ENCODE measurements around the gene AFG3L2. TPM values are rescaled to one million over a fixed set of nuclear protein-coding genes. Genes with fewer than 3 reads are reported as not detected.

The AFG3L2 gene
- total RNA-seq, 1 experiment from 2014 or later, result 66.7 TPM

DNA sequence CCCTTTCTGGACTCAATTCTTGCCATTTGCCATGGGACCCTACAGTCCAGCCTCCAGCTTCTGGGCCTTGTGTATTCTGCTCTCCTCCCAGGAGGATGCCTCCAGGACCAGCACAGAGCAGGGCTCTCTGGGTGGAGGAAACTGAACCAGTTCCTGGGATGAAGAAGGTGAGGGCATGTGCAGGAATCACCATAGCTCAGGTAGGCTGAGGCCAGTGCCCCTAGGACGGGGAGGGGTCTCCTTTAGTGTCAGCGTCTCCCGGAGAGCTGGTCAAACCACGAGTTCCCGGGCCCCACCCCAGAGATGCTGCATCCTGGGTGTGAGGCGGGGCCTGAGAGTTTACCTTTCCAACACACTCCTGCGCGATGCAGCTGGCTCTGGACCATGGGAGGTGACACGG lies 24.9 kb upstream of the AFG3L2 start:
- Histone ChIP-seq H3K27ac (ENCODE audit: low read depth, low read length) (no peak overlapping the region), H3K4me2 (ENCODE audit: low read length) (no peak overlapping the region), H3K9me3 (ENCODE audit: control insufficient read depth in 1 of 2, insufficient read depth in 1 of 2, low read depth in 1 of 2, low read length in 2 of 2) (no peaks in the 10 kb centered on the region), H3K4me3 (replicated peaks in 1 of 2; ENCODE audit: low read depth in 1 of 2, low read length in 2 of 2) (no peak overlapping the region), H3K9ac (ENCODE audit: low read length) (no peak overlapping the region), H3K27me3 (ENCODE audit: insufficient read depth, low read length) (peaks cover 17% of the 10 kb centered on the region; the same call in 1 of the 2 replicates), H2AFZ (ENCODE audit: low read depth, low read length, poor library complexity, severe bottlenecking) (no peak overlapping the region), H4K20me1 (ENCODE audit: insufficient read depth) (no peaks in the 10 kb centered on the region), H3K79me2 (ENCODE audit: insufficient read depth, low read length) (no peaks in the 10 kb centered on the region), H3K9me2 (ENCODE audit: insufficient read depth) (no peaks in the 10 kb centered on the region), H3K4me1 (ENCODE audit: control insufficient read depth in 1 of 2, insufficient read depth in 2 of 2, low read length in 2 of 2) (peaks cover 9 to 22% of the 10 kb centered on the region in 2 experiments), H3K36me3 (ENCODE audit: control insufficient read depth in 1 of 2, insufficient read depth in 2 of 2, low read length in 2 of 2) (no peaks in the 10 kb centered on the region)
- no peak for DNase-seq (ENCODE audit: low read depth, low spot score)
- TF ChIP-seq SP1 (IDR thresholded peaks at IDR 0.05; ENCODE audit: low read depth) (no peak), JUND (IDR thresholded peaks at IDR 0.05) (no peak), CEBPB (IDR thresholded peaks at IDR 0.05; ENCODE audit: low read depth) (no peak), ZFX (IDR thresholded peaks at IDR 0.05) (no peak), EZH2 (IDR thresholded peaks at IDR 0.05) (no peak), ZNF274 (IDR thresholded peaks at IDR 0.05; ENCODE audit: low read depth, low read length) (no peak), REST (IDR thresholded peaks at IDR 0.05; ENCODE audit: low read depth) (no peak), YY1 (IDR thresholded peaks at IDR 0.05; ENCODE audit: extremely low read depth, insufficient replicate concordance, low read depth, low read length) (no peak), EZH2phosphoT487 (IDR thresholded peaks at IDR 0.05; ENCODE audit: borderline replicate concordance) (no peak), ZBTB33 (IDR thresholded peaks at IDR 0.05; ENCODE audit: extremely low read depth, insufficient replicate concordance, low read length) (no peak), RAD21 (IDR thresholded peaks at IDR 0.05; ENCODE audit: low read depth) (no peak)
- TF ChIP-seq, protein P1, sequence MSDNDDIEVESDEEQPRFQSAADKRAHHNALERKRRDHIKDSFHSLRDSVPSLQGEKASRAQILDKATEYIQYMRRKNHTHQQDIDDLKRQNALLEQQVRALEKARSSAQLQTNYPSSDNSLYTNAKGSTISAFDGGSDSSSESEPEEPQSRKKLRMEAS (IDR thresholded peaks at IDR 0.05), result no peak
- TF ChIP-seq, protein P2, sequence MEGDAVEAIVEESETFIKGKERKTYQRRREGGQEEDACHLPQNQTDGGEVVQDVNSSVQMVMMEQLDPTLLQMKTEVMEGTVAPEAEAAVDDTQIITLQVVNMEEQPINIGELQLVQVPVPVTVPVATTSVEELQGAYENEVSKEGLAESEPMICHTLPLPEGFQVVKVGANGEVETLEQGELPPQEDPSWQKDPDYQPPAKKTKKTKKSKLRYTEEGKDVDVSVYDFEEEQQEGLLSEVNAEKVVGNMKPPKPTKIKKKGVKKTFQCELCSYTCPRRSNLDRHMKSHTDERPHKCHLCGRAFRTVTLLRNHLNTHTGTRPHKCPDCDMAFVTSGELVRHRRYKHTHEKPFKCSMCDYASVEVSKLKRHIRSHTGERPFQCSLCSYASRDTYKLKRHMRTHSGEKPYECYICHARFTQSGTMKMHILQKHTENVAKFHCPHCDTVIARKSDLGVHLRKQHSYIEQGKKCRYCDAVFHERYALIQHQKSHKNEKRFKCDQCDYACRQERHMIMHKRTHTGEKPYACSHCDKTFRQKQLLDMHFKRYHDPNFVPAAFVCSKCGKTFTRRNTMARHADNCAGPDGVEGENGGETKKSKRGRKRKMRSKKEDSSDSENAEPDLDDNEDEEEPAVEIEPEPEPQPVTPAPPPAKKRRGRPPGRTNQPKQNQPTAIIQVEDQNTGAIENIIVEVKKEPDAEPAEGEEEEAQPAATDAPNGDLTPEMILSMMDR (IDR thresholded peaks at IDR 0.05 in 2 of 3, conservative IDR thresholded peaks at IDR 0.05 in 1 of 3; ENCODE audit: borderline replicate concordance in 1 of 3, insufficient read depth in 1 of 3, low read depth in 2 of 3, low read length in 2 of 3), result no peak
- ChIA-PET RAD21 (ENCODE audit: low non-redundant PET in 1 of 2, low total read pairs in 2 of 2, uncharacterized antibody in 2 of 2, unreplicated experiment in 2 of 2) (no interaction called here), POLR2A (interaction anchor here (0.9 kb wide), 1 partner anchor 253 kb away, joined by 3 read pairs; no protein-coding TSS in a partner anchor), CTCF (no interaction called here)
- no peak for ATAC-seq
- intact Hi-C loops (cut with micrococcal nuclease), result no loop called here
- no TSS peak for BruUV-seq (replicated peaks)

All from HCT116 (cell line).